NCI-H2081 (cell line): Measurements from ENCODE around the gene TXNL4B.
A peak's percentile ranks its signal among the peaks of the same experiment; 100 is the strongest.

Experiments
- DNase-seq, 2 experiments: peaks; one replicate each; lab custom pipeline; 2025; lab: John Stamatoyannopoulos, UW

TXNL4B gene

DNA sequence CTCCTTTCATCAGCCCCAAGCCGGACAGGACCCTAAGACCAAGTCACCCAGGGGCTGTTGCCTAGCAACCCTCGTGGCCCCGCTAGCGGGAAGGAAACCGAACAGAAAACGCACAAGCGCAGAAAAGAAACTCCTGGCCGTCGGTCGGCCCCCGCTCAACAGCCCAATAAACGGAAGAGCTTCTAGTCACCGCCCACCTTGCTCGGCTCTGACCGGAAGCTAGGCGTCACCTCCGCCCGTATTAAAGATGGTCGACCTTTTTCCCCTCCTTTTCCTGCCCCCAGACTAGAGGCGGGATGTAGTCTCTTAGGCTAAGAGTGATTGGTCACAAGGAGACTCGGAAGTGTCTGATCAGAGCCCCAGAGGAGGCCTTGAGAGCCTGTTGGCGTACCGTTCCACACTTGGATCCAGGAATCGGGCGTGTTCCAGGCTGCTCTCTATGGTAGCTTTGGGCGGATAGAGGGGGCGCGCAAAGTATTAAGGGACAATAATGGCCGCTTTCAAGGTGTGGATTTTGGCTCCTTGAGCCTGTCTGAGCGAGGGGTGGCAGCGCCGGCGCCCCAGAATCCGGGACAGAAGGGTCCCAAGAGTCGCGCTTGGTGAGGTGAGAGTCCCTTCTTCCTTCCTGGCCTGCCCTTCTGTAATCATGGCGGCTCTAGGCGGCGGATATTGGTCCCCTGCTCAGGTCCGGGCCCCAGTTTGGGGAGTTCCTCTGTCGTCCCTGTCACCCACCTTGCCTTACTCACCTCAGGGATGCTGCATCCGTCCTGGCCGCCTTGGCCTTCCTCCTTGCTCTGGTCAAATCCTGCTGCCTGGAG, at the start of gene TXNL4B, which contains the start of gene DHX38:
TXNL4B (minus strand) TSS at position 173 of the 818 bp plus-strand sequence. CDS start 2,871 bp downstream, outside the sequence.
DHX38 (plus strand) TSS at position 400 of the 818 bp plus-strand sequence. CDS start 2,311 bp downstream, outside the sequence.
- peak; percentile 95 to 97 for DNase-seq

DNA sequence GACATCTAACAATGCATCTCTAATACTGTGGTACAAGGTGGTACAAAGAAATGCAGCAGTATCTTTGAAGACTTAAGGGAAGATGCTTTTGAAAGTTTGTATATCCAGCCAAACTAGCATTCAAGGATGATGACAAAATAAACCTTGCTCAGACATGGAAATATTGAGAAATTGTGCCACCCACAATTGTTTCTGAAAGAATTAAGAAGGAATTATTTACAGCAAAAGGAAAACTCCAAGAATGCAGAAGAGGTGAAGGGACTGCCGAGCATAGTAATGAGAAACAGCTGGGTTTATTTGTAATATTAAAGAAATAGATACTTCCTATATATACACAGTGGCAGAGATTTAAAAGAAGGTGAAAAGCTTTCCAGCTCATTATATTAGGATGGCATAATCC, 49.1 kb upstream of the TXNL4B start:
- DNase-seq, result no peak

DNA sequence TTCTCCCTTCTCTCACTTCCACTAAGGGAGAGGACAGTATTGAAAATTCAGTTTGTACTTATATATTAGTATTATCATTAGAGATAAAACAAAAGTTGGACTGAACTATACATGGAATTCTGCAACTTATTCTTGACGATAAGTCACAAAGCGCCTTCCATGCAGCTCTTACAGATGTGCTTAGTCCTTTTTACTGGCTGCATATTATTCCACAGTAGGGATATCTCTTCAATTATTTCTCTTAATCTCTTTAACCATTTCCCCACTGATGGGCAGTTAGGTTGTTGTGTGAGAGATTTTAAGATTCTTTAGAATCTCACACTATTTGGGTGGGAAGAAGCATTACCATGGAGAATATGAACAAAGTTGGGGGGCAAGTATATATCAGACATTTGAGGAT, 46.5 kb upstream of the TXNL4B start:
- no peak for DNase-seq

DNA sequence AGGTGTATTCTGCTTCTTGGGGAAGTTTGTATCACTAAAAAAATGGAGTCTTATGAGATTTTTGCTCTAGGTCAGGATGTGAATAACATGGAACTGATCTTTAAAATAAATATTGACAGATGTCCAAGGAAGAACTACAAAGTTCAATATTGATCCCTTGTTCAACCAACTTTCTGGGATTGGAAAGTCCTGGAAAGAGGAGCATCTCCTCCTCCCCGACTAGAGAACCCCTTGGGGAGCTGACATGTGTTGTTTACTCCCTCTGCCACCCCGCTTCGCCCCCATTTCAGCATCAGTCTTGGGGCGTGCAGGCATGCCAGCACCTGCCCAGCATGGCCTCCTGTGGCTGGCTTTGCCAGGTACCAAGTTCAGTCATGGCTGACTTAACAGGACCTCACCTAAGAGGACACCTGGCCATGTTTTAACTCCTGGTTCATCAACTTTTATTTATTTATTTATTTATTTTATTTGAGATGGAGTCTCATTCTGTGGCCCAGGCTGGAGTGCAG, 44.7 kb upstream of the TXNL4B start:
- no peak for DNase-seq

DNA sequence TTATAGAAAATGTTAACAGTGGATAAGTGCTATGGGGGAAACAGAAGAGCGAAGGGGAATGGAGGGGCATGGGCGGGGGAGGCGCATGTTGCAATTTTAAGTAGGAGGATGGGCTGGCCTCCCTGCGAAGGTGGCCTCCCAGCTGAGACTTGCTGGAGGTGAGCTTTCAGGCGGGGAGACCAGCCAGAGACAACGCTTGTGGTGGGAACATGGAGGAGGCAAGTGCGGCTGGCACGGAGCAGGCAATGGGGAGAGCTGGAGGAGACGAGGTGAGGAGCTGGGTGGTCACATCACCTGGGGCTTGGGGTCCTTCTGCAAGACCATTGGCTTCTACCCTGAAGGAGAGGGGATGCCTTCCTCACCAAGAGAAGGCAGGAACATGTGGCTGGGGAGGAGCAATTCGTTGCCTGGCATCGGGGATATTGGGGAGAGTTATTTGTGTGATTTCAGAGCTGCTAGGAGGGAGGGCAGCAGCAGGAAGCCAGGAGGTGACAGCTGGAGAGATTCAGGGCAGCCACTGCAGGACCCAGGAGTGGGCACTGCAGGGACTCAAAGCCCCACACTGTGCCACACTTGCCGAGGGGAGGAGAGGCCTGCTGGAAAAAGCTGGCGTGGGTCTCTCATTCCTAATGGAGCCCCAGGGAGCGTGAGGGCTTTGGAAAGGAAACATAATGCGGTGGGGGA, 44.1 kb upstream of the TXNL4B start:
- DNase-seq, result no peak

DNA sequence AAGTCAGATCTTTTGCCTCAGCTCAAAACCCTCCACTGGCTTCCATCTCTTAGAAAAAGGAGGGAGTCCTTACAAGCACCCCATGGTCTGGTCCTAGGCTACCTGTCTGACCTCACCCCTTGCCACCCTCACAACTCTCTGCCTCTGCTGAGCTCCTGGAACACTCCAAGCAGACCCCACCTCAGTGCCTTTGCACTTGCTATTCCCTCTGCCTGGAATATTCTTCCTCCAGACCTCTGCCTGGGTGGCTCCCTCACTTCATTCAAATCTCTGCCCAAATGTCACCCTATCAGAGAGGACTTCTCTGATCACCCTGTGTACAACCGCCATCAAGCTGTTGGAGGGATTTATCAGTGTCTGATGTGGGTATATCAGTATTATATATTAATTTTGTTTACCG, 41.1 kb upstream of the TXNL4B start:
- no peak for DNase-seq

DNA sequence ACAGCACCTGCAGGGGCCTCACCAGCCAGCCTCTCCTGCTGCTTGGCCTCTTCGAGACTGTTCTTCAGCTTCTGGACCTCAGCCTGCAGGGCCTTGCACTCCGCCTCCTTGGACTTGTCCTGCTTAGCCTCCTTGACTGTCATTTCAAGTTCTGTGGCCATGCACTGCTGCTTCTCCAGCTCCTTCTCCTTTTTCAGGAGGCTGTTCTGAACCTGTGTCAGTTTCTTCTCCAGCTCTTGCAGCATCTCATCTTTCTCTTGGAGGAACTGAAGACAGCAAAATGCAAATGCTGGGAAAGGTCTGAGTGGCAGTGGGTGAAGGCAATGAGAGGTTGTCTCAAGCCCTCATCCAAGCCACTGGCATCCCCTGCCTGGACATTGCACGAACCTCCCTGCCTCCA, 39.3 kb upstream of the TXNL4B start:
- no peak for DNase-seq

DNA sequence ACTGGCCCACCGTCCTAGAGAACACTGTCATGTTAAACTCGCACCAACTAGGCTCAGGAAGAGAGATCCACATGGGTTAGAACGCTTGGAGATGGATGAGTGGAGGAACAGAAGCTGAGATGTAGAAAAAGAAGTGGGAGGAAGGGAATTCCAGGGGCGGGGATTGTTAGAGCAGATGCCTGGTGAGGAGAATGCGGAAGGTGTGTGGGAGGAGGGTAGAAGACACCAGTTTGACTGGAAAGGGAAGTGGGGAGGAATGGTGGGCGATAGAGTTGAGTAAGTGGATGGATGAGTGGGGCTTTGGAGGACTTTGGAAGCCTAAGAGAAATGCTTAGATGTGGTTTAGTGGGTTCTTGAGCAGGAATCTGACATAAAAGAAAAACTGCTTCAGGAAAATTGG, 37.6 kb upstream of the TXNL4B start:
- DNase-seq, result no peak

DNA sequence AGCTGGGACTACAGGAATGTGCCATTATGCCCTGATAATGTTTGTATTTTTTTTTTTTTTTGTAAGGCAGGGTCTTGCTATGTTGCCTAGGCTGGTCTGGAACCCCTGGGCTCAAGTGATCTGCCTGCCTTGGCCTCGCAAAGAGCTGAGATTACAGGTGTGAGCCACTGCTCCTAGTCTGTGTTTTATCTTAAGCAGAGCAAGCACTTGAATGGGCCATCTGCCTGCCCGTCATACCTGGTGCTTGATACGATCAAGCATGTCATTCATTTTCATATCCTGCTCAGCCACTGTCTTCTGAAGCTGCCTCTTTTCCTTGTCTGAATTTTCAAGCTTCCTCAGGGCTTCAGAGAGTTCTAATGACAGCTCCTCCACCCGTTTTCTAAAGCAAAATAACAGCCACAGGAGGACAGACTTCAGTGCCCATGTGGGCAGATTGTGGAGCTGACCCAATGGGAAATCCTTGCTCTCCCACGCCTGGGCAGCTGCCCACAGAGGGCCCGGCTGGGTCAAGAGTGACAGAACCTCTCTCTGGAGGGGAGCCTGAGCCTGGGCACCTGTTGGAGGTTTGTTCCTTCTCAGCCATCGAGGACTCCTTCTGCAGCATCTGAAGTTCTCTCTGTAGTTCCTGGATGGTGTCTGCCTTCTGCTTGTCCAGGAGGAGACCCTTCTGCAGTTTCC, 36.7 kb upstream of the TXNL4B start:
- no peak for DNase-seq

DNA sequence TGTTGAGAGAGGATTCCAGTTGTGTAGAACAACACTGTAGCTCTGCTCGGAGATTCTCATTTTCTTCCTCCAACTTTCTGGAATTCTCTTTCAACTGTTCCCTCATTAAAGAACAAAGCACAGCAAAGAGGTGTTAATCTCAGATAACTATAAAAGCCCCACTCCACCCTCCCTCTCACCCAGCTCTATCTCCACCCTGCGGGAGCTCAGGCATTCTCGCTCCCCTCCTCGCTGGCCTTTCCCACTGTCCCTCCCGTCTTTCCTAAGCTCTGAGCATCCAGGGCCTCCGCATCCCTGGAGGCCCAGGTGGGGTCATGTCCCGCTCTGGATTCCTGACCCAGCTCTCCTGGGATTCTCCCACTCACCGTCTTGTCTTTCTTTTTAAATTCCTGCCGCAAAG, 35.3 kb upstream of the TXNL4B start:
- no peak for DNase-seq

DNA sequence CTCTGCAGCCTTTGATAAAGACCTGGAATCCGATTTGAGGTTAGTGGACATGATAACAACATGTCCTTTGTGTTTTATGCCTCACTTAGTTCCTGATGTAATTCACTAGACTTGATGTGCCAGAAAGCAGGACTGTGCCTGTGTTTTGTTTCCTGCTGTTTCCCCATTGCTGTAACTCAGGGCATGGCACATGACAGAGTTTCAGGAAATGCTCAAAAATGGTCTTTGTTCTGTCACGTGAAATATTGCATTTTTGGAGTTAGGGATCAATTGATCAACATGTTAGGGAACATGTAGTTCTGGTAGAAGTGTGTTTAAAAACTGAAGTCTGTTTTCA, 33.0 kb upstream of the TXNL4B start:
- DNase-seq, result no peak

DNA sequence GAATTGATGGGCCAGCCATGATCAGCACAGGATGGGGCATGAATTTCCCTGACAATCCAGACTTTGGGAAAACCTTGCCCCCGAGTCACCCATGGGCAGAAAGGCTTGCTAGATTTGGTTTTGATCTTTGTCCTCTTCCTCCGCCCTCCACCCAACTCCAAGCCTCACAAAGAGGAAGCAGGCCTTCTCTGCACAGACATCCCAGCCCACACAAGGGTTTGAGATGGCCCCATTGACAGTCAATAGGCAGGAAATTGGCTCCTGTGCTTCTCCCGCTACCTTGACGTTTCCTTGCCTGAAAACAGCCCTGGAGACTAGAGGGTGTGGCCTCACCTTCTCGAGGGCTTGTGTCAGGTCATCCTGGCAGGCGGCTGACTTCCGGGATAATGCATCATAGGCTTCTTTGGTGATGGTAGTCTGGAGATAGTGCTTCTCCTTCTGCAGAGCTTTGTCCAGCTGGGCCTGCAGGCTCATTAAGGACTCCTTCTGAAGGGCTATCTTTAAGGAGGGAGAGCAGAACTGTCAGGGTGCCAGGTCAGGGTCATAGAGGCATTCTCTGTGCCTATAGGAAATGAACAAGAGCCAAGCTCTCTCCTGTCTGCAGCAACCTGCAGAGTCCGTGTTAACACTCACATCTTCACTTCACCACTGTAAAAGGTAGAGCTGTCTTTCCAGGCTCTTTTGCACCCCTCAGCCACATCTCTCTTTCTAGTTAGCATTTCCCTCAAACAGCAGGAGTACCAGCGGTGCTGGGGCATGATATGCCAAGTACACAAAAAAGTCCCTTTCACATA, 32.4 kb upstream of the TXNL4B start:
- DNase-seq, result no peak

DNA sequence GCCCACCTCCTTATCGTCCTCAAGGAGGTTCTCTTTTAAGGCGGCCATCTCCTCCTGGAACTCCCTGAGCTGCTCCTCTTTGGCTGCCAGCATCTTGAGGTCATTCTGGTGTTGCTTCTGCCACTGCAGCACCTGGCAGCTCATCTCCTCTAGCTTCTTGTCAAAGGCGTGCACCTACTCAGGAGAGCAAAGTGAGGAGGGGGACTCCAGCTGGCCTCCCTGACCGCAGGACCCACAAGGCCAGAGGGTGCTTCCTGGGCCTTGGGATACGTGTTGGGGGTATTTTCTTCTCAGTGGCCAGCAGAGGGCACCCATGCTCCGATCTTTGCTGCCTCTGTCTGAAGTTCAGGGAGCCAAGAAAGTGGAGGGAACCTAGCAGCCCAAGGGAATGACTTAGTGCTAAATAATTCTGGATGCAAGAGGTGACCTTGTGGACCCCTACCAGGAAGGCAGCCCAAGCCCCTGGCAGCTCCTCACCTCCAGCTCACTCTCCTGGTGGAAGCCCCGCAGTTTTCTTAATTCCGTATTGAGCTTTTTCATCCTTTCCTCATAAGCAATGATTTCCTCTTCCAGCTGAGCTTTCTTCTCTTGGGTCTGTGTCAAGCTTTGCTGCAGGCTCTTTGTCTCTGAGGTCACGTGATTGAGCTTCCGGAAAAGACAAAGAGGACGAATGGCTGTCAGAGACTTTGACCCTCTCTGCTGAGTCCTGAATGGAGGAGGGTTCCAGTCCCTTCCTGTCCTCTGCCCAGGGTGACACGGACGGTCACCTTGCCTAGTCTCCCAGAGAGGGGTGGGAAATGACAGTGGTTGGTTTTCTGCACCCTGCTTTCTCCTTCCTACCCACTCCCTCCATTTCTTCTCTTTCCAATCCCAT, 31.6 kb upstream of the TXNL4B start:
- peak; percentile 38 to 57 for DNase-seq

DNA sequence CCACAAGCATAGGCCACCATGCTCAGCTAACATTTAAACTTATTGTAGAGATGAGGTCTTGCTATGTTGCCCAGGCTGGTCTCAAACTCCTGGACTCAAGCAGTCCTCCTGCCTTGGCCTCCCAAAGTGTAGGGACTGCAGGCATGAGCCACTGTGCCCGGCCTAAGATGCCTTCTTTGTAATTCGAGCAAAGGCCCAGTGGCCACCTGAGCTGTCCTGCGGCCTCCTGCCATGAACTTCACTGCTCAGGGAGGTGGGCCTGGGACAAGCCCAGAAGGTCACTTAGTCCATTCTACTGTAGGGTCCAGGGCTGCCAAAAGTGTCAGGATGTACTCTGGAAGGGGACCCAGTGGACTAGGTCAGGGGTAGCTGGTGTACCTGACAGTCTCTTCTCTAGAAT, 30.7 kb upstream of the TXNL4B start:
- no peak for DNase-seq

DNA sequence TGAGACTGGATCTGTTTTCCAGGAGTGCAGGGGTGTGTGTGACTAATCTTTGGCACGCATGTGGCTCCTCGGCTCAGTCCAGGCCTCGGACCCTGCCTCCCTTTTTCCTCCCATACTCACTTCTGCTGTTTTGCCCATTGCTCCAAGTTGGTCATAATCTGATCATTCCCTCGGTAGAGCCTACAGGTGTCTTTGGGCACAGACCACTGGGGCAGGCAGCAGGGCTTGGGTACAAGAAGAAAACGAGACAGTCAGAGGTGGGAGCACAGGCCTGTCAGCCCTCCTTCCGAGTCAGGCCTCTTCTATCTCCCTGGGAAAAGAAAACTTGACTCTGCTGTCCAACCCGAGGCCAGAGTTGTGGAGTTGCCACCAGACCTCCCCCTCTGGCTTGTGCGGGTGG, 30.0 kb upstream of the TXNL4B start:
- no peak for DNase-seq

DNA sequence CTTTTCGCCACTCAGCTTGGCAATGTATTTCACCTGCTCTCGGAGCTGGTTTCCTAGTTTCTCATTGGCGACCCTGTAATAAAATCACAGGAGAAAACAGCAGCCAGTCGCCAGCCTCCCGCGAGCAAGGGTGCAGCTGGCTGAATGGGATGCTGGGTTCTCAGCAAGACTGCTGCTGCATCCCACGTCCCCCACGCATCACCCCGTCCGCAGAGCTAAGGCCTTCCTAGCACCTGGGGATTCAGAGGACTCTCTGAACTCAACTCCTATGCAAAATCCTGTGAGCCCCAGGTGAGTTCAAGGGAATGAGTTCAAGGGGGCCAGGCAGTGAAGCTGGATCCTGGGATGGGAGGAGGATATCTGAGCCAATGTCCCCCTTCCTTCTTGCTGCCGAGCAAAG, 29.5 kb upstream of the TXNL4B start:
- no peak for DNase-seq

DNA sequence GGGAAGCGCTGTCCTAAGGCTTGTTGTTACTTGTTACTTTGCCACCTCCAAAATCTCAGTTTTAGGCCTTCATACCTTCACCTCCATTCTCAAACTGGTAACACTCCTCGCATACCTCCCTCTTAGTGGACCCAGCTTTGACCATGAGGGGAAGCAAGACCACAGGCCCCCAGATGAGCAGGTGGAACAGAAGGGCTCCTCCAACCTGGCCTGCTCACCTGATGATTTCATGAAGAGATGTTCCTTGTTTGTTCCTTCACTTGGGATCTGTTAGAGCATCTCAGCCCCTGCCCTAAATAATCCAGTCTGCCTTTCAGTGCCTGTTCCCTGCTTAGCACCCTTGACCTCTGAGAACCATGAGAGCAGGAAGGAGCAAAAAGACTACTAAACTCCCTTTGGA, 28.9 kb upstream of the TXNL4B start:
- no peak for DNase-seq

DNA sequence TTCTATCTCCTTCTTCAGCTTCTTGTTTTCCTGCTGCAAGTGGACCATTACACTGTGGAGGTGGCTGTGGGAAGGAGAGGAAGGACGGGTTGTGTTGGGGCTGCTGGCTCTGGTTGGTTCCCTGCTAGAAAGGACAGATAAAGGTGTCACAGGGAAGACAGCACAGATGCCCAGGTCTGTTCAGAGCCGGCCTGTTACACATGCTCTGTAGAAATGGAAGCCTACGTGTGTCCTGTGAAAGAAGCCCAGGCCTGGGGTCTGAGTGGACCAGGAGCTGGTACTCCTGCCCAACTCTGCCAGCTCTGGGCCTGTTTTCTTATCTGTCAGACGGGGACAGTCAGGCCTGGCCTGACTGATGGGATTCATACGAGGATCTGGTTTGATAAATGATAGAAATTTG, 26.6 kb upstream of the TXNL4B start:
- no peak for DNase-seq

DNA sequence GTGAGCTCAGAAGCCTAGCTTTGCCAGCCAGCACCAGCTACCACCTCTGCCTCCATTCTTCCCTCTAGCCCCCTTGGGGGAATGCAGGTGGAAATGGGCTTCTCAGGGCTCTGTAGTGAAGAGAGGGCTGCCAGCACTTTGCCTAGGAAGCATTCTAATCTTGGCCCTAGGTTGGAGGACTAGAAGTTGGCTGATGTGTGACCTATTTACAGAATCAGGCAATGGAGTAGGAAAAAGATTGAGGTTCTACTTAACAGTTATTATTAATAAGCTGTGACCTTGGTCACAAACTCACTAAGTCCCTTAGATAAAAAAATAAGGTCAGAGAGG, 20.2 kb upstream of the TXNL4B start:
- no peak for DNase-seq

DNA sequence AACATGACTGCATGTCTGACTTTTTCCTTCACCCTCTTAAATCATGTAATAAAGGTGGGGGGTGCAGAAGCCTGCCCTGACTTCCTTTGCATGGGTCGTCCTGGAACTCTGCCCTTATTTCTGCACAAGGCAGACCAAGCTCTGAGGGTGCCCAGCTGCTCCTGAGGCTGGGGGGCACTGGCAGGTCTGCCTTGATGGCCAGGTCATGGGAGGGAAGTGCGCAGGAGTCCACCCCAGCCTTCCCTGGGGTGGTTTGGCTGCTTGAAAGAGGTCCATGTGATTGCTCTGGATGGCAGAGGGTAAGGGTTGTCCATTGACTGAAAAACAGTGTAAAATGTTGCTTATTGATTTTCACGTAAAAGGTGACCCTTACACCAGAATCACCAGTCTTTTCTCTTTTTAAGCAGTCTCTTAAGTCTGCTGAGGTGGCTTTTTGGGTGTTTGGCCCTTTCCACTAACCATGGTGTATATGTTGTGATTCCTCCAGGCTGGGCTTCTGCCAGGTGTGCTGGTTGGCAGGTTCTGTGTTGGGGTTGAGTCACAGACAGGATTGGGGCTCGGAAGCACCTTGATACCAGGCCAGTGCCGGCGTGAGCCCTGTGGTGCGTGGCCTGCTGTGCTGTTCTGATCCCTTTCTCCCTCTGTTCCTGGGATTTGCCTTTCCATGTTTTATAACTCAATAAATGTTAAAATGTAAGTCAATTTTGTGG, 19.6 kb upstream of the TXNL4B start:
- DNase-seq, result no peak

DNA sequence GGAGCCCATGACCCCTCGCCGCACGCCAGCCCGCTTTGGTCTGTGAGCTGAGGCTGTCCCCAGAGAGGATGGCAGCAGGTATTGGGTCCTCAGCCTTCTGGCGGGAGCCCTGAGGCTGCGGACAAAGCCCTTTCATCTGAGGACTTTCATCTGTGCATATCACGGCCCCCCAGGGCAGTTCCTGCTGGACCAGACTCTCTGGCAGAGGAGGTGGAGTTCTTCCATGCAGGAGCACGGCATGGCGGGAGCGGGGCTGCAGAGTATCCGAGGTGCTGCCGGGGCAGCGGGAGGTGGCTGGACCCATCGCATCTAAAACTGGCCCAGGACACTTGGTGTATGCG, 19.0 kb upstream of the TXNL4B start:
- no peak for DNase-seq
